ENCODE results near the gene TSPAN12. TPM values are rescaled to one million over a fixed set of nuclear protein-coding genes. Genes with fewer than 3 reads are reported as not detected.

TSPAN12 gene
- polyA plus RNA-seq, 1 donor from 2014 or later = 2.2 TPM

DNA sequence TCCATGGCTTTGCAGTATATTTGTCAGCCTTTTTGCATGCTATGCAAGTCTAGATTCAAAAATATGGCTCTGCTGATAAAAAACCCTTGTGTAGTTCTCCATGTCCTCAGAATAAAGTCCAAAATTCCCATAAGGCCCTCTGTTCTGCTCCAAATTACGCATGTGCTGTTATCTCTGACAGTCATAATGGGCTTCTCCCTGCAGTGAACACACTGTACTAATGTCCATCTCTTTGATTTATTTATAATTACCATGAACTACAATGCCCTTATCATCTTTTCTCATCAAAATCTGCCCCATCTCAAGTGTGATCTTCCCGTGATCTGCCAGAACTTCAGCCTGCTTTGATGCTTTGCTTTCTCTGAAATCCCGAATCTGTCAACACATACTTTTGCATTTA, 87.7 kb downstream of the TSPAN12 start:
- Histone ChIP-seq H3K27me3 (ENCODE audit: insufficient read depth, low read depth, low read length) (no peaks in the 10 kb centered on the region), H4K20me1 (ENCODE audit: insufficient read depth) (no peaks in the 10 kb centered on the region), H3F3A (ENCODE audit: insufficient read depth, low read length, poor library complexity, severe bottlenecking) (no peaks in the 10 kb centered on the region), H3K4me2 (ENCODE audit: low read length) (no peak overlapping the region), H3K9me2 (ENCODE audit: insufficient read depth, low read length) (no peaks in the 10 kb centered on the region), H3K9me3 (ENCODE audit: low read length) (no peaks in the 10 kb centered on the region), H3K36me3 (ENCODE audit: insufficient read depth, low read length) (no peaks in the 10 kb centered on the region), H2AFZ (ENCODE audit: low read depth, low read length) (no peak overlapping the region), H3K79me2 (replicated peaks; ENCODE audit: insufficient read depth, low read length) (no peaks in the 10 kb centered on the region), H3K9ac (ENCODE audit: low read length) (no peak overlapping the region), H3K4me3 (ENCODE audit: low read length) (no peak overlapping the region), H3K27ac (ENCODE audit: low read length) (no peak overlapping the region)
- TF ChIP-seq POLR2AphosphoS5 (IDR thresholded peaks at IDR 0.05) (no peak), RAD21 (conservative IDR thresholded peaks at IDR 0.05) (no peak), EP300 (conservative IDR thresholded peaks at IDR 0.05; ENCODE audit: poor library complexity, severe bottlenecking) (no peak), TAF1 (IDR thresholded peaks at IDR 0.05; ENCODE audit: low read depth) (no peak), EZH2 (IDR thresholded peaks at IDR 0.05; ENCODE audit: borderline replicate concordance, insufficient read depth, low read length, poor library complexity, severe bottlenecking) (no peak), MXI1 (conservative IDR thresholded peaks at IDR 0.05; ENCODE audit: poor library complexity, severe bottlenecking) (no peak), SMC3 (conservative IDR thresholded peaks at IDR 0.05; ENCODE audit: poor library complexity) (no peak)
- TF ChIP-seq, protein P1, sequence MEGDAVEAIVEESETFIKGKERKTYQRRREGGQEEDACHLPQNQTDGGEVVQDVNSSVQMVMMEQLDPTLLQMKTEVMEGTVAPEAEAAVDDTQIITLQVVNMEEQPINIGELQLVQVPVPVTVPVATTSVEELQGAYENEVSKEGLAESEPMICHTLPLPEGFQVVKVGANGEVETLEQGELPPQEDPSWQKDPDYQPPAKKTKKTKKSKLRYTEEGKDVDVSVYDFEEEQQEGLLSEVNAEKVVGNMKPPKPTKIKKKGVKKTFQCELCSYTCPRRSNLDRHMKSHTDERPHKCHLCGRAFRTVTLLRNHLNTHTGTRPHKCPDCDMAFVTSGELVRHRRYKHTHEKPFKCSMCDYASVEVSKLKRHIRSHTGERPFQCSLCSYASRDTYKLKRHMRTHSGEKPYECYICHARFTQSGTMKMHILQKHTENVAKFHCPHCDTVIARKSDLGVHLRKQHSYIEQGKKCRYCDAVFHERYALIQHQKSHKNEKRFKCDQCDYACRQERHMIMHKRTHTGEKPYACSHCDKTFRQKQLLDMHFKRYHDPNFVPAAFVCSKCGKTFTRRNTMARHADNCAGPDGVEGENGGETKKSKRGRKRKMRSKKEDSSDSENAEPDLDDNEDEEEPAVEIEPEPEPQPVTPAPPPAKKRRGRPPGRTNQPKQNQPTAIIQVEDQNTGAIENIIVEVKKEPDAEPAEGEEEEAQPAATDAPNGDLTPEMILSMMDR (IDR thresholded peaks at IDR 0.05; ENCODE audit: poor library complexity, severe bottlenecking) = no peak
- TF ChIP-seq, protein P2, sequence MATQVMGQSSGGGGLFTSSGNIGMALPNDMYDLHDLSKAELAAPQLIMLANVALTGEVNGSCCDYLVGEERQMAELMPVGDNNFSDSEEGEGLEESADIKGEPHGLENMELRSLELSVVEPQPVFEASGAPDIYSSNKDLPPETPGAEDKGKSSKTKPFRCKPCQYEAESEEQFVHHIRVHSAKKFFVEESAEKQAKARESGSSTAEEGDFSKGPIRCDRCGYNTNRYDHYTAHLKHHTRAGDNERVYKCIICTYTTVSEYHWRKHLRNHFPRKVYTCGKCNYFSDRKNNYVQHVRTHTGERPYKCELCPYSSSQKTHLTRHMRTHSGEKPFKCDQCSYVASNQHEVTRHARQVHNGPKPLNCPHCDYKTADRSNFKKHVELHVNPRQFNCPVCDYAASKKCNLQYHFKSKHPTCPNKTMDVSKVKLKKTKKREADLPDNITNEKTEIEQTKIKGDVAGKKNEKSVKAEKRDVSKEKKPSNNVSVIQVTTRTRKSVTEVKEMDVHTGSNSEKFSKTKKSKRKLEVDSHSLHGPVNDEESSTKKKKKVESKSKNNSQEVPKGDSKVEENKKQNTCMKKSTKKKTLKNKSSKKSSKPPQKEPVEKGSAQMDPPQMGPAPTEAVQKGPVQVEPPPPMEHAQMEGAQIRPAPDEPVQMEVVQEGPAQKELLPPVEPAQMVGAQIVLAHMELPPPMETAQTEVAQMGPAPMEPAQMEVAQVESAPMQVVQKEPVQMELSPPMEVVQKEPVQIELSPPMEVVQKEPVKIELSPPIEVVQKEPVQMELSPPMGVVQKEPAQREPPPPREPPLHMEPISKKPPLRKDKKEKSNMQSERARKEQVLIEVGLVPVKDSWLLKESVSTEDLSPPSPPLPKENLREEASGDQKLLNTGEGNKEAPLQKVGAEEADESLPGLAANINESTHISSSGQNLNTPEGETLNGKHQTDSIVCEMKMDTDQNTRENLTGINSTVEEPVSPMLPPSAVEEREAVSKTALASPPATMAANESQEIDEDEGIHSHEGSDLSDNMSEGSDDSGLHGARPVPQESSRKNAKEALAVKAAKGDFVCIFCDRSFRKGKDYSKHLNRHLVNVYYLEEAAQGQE (IDR thresholded peaks at IDR 0.05; ENCODE audit: borderline replicate concordance) = no peak

DNA sequence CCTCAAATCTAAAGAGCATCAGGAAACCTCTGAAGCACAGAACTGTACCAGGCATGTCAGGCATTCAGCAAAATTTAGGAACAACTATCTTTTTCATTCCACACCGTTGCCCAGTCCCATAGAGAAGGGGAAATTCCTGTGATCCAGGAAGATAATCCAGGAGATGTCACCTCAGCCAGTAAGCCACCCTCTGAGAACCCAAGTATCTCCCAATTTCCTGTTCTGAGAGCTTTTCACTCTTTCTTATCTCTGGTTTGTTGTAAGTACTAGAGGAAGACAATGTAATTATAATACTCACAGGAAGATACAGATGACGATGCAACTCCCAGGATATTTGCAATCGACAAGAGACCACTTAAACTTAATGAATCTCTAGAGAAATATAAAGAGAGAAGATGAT, 97.1 kb downstream of the TSPAN12 start:
- Histone ChIP-seq H3K79me2 (replicated peaks; ENCODE audit: insufficient read depth, low read length) (no peaks in the 10 kb centered on the region), H2AFZ (ENCODE audit: low read depth, low read length) (no peak overlapping the region), H3K36me3 (ENCODE audit: insufficient read depth, low read length) (no peaks in the 10 kb centered on the region), H3K9me2 (ENCODE audit: insufficient read depth, low read length) (no peaks in the 10 kb centered on the region), H4K20me1 (ENCODE audit: insufficient read depth) (no peaks in the 10 kb centered on the region), H3F3A (ENCODE audit: insufficient read depth, low read length, poor library complexity, severe bottlenecking) (no peaks in the 10 kb centered on the region), H3K9me3 (ENCODE audit: low read length) (no peaks in the 10 kb centered on the region), H3K4me2 (ENCODE audit: low read length) (no peak overlapping the region), H3K27ac (ENCODE audit: low read length) (no peak overlapping the region), H3K27me3 (ENCODE audit: insufficient read depth, low read depth, low read length) (no peaks in the 10 kb centered on the region), H3K4me3 (ENCODE audit: low read length) (no peak overlapping the region), H3K9ac (ENCODE audit: low read length) (no peak overlapping the region)
- TF ChIP-seq EP300 (conservative IDR thresholded peaks at IDR 0.05; ENCODE audit: poor library complexity, severe bottlenecking) = no peak
- no peak for TF ChIP-seq EZH2 (IDR thresholded peaks at IDR 0.05; ENCODE audit: borderline replicate concordance, insufficient read depth, low read length, poor library complexity, severe bottlenecking)
- no peak for TF ChIP-seq SMC3 (conservative IDR thresholded peaks at IDR 0.05; ENCODE audit: poor library complexity)
- no peak for TF ChIP-seq POLR2AphosphoS5 (IDR thresholded peaks at IDR 0.05)
